SK-N-MC (cell line): ENCODE data around the gene NOTCH2NLA.
"Not testable (repeated sequence)": the region's sequence is repeated elsewhere in the genome, so short reads cannot be mapped to it uniquely, and the experiment has no call there.

ENCODE experiments used
- DNase-seq: peaks from one replicate; pipeline ENCODE4 v3.0.0-alpha.2; 2011; ENCODE audit warnings: low read depth, low spot score
- H3K27ac ChIP-seq: fragments of 200-600 bp; sonication (generic); 2 replicates; pipeline ENCODE4 v1.5.1; 2016; ENCODE audit warnings: mixed run types
- H3K36me3 ChIP-seq: fragments of 200-600 bp; sonication (generic); 2 replicates; pipeline ENCODE4 v1.6.1; 2017; ENCODE audit warnings: antibody characterized with exemption, low read length, mixed read lengths; ENCODE audit not compliant: insufficient read depth
- H3K4me3 ChIP-seq: fragments of 200-600 bp; sonication (generic); 2 replicates; pipeline ENCODE4 v1.5.1; 2016
- H3K9ac ChIP-seq: fragments of 200-600 bp; sonication (generic); 2 replicates; pipeline ENCODE4 v1.8.0; 2017; ENCODE audit warnings: mixed run types, mixed read lengths; ENCODE audit not compliant: insufficient read length
- H3K9me3 ChIP-seq: fragments of 200-600 bp; sonication (generic); 2 replicates; pipeline ENCODE4 v1.6.1; 2017; ENCODE audit warnings: low read depth, mild to moderate bottlenecking, antibody characterized with exemption, low read length, moderate library complexity, mixed read lengths

Gene NOTCH2NLA

GRCh38 chr1:146228710-146229477 lies at the start of gene NOTCH2NLA:
NOTCH2NLA (minus strand) TSS chr1:146229021; CDS start chr1:146189337, 39,684 bp downstream.
- H3K4me3 ChIP-seq, result peak within 1 kb of the TSS; percentile 73
- H3K9ac ChIP-seq, H3K27ac ChIP-seq, H3K9me3 ChIP-seq, DNase-seq, H3K36me3 ChIP-seq: not testable (repeated sequence)

- H3K36me3 ChIP-seq, H3K27ac ChIP-seq, DNase-seq, H3K9ac ChIP-seq, H3K4me3 ChIP-seq, H3K9me3 ChIP-seq: not testable (repeated sequence)
Observed at GRCh38 chr1:146278346-146278745, 49.5 kb upstream of the NOTCH2NLA start.

DNA sequence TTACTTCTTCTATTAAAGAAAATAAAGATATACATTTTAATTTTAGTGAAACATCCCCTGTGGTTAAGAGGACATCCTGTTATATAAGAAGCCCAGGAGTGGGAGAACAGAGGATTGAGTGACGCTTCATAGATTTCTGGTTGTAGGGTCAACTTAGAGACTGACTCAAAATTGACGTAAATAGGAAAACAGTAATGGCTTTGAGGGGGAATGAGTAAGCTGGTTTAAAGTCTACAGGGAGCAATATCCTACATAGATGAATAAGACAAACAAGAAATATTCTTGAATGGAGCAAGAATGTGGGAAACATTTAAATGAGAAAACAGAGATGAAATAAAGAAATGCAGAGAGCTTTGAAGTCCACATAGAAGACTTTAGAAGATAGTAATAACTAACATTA lies 48.3 kb upstream of the NOTCH2NLA start:
- DNase-seq, H3K27ac ChIP-seq, H3K9ac ChIP-seq, H3K9me3 ChIP-seq, H3K36me3 ChIP-seq, H3K4me3 ChIP-seq: not testable (repeated sequence)

DNA sequence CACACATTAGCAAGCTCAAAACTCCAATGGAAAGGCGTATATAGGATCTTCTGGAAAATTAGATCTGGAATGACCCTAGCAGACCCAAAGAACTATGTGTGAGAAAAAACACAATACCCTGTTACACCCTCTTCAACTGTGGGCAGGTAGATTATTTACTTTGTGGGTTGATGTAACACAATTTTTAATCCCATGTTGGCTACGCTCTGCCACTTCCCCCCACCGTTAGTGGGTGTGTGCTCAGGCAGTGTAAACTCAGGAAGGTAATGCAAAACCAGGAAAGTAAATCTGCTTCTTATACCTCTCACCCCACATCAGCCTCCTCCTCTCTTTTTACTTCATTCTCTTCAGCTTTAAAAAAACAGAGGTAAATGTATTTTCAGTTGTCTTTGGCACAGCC lies 45.3 kb upstream of the NOTCH2NLA start:
- H3K4me3 ChIP-seq, H3K27ac ChIP-seq, H3K9ac ChIP-seq, DNase-seq, H3K9me3 ChIP-seq, H3K36me3 ChIP-seq: not testable (repeated sequence)

GRCh38 chr1:146273194-146273593 lies 44.4 kb upstream of the NOTCH2NLA start:
- not testable (repeated sequence) for H3K36me3 ChIP-seq, H3K27ac ChIP-seq, H3K9ac ChIP-seq, H3K9me3 ChIP-seq, H3K4me3 ChIP-seq, DNase-seq

DNA sequence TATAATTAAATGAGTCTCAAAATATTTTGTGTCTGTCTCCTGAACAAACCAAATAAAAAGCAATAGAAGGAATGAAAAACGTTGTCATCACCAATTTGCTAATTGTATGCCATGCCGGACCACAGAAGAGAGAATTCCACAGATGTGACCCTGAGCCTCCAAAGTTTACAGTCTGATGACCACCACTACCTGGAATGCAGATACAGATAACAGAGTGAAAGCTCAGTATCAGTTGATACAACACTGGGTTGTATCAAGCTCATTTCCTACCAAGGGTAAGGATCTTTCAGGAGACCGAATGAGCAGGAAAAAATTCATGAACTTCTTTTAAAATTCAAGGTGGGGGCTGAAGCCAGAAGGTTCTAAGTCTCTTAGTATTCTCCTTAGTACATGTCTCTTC lies 43.9 kb upstream of the NOTCH2NLA start:
- H3K9ac ChIP-seq, H3K9me3 ChIP-seq, DNase-seq, H3K27ac ChIP-seq, H3K36me3 ChIP-seq, H3K4me3 ChIP-seq: not testable (repeated sequence)

- H3K27ac ChIP-seq, DNase-seq, H3K4me3 ChIP-seq: not testable (repeated sequence)
Observed at GRCh38 chr1:146271977-146272376, 43.2 kb upstream of the NOTCH2NLA start.

GRCh38 chr1:146270129-146270528 lies 41.3 kb upstream of the NOTCH2NLA start:
- H3K27ac ChIP-seq, H3K9ac ChIP-seq, H3K9me3 ChIP-seq, H3K36me3 ChIP-seq, H3K4me3 ChIP-seq, DNase-seq: not testable (repeated sequence)

More at GRCh38 chr1:146271977-146272376, 43.2 kb upstream of the NOTCH2NLA start:
- not testable (repeated sequence) for H3K36me3 ChIP-seq, H3K9ac ChIP-seq, H3K9me3 ChIP-seq

GRCh38 chr1:146266179-146266748 lies 37.4 kb upstream of the NOTCH2NLA start:
- H3K9me3 ChIP-seq, DNase-seq, H3K4me3 ChIP-seq, H3K36me3 ChIP-seq, H3K27ac ChIP-seq, H3K9ac ChIP-seq: not testable (repeated sequence)

- not testable (repeated sequence) for H3K9me3 ChIP-seq, H3K27ac ChIP-seq, DNase-seq, H3K36me3 ChIP-seq, H3K9ac ChIP-seq, H3K4me3 ChIP-seq
Observed at GRCh38 chr1:146264761-146265160, 35.9 kb upstream of the NOTCH2NLA start.

DNA sequence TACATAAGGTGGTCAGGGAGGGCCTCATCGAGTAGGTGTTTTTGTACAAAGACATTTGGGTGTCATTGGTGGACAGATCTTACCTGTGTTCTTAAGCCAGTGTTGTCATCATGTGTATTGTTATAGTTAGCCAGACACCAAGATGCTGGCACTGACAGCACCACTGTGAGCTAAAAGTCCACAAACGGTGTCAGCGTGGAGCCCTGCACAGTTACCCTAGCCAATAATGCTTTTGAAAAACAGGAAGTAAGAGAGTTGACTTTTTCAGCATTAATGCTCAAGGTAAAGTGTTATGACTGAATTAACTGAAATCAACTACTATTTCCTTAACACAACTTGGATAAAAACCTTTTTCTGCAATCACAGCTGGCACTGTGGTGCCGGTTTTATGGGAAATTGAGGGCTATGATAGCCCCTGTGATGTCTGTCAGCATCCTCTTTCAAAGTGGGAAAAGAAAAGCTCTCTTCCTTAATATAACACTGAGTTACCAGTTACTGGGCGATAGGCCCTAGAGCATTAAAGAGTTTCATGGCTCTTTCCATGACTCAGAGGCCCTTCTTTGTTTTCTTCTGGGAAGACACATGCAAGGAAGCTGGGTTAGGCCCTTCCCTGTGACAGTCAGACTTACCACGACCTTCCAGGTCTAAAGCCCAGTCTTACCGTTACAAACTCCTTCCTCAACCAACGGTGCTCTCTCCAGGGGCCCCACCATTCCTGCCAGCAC lies 31.3 kb upstream of the NOTCH2NLA start:
- H3K27ac ChIP-seq, H3K36me3 ChIP-seq, H3K4me3 ChIP-seq, H3K9me3 ChIP-seq, H3K9ac ChIP-seq, DNase-seq: not testable (repeated sequence)

DNA sequence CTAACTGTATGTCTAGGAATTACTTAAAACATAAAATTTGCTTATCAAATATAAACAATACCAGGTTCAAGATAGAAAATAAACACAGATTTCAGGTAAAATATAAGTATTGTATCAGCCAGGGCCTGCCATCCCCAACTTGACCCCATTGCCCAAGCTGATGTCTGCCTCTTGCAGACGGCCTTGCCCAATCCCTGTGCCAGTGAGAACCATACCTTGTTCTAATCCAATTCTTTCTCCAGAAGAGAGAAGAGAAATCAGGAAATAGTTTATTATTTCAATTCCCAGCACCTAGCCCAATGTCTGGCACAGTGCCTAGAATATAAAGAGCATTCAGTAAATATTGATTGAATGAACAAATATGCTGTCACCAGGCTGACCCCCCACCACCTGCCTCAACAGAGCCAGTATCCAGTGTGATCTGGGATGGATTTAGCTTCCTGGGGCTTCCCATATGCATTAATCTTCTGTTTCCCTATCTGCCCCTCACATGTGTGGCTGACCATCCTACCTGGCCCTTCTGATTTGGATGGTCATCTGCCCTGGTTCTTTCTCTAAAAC lies 29.3 kb upstream of the NOTCH2NLA start:
- H3K9me3 ChIP-seq, H3K36me3 ChIP-seq, H3K9ac ChIP-seq, H3K27ac ChIP-seq, DNase-seq, H3K4me3 ChIP-seq: not testable (repeated sequence)

DNA sequence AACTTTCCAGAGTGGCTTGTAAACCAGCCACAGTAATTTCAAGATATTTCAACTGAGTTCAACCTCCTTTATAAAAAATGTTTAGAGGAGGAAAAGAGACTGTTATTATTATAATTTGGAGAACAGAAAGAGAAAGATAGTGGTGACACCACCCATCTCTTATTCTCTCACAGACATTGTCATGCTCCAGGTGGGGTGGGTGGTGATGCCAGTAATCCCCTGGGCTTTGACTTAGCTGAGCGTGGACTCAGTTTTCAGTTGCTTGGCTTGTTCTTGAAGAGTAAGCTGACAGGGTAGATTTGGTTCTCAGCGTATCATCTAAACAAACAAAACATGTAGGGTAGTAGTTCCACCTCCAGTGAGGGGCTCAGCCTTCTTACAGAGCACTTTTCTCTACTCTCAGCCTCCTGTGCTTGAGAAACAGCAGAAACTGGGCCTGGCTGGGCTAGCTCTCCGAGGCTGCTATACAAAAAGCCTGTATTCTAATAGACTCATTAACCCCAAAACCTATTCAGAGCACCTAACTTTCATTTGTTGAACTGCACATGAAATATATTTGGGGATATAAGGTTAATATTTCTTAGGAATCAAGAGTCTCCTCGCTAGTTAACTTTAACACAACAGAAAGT lies 25.9 kb upstream of the NOTCH2NLA start:
- H3K27ac ChIP-seq, H3K9me3 ChIP-seq, H3K4me3 ChIP-seq, H3K9ac ChIP-seq, H3K36me3 ChIP-seq, DNase-seq: not testable (repeated sequence)

- not testable (repeated sequence) for H3K9me3 ChIP-seq, H3K4me3 ChIP-seq, H3K36me3 ChIP-seq, H3K9ac ChIP-seq, H3K27ac ChIP-seq, DNase-seq
Observed at GRCh38 chr1:146253249-146253855, 24.5 kb upstream of the NOTCH2NLA start.
